Endothelial cell of umbilical vein (primary cell): ENCODE results near the gene ATRNL1.

Experiments used
- CTCF ChIP-seq, 2 donors: IDR thresholded peaks; 1 replicate in 1 of 2; 2 replicates in 1 of 2; pipeline ENCODE4 v1.5.1; 2011; ENCODE audit warnings: low read length in 2 of 2, mild to moderate bottlenecking in 2 of 2, moderate library complexity in 2 of 2, control low read depth in 1 of 2, inconsistent platforms in 1 of 2, low read depth in 1 of 2; ENCODE audit not compliant: insufficient read depth in 1 of 2; ENCODE audit errors: extremely low read depth in 1 of 2
- POLR2AphosphoS5 ChIP-seq: IDR thresholded peaks from 2 replicates; pipeline ENCODE4 v1.6.1; 2012; ENCODE audit warnings: low read depth, mild to moderate bottlenecking, control low read depth, low read length, moderate library complexity; ENCODE audit not compliant: insufficient read depth

GRCh38 chr10:115773832-115774231 is 680.7 kb downstream of the ATRNL1 start:
- no peak for TF ChIP-seq POLR2AphosphoS5
- TF ChIP-seq CTCF (IDR thresholded peaks at IDR 0.05; ENCODE audit: extremely low read depth in 1 of 2, insufficient read depth in 1 of 2, low read depth in 1 of 2, low read length in 2 of 2), result no peak
